HEK293 (cell line): ENCODE measurements around the gene CALHM1.

Source experiments
- CTCF ChIA-PET: fragments of 350-600 bp; formaldehyde crosslinking; extraction: SDS; loops from one replicate; lab custom pipeline; 2021; ENCODE audit warnings: antibody characterized with exemption; lab: Yijun Ruan, JAX
- POLR2A ChIA-PET: fragments of 300-600 bp; formaldehyde crosslinking; extraction: SDS; loops from one replicate; lab custom pipeline; 2020; ENCODE audit warnings: antibody characterized with exemption, inconsistent platforms; lab: Yijun Ruan, JAX
- H3K27ac ChIP-seq: fragments of 200-500 bp; sonication (Bioruptor generic); 2 replicates; pipeline ENCODE4 v1.5.1; 2014; ENCODE audit warnings: low read depth, low read length, control low read depth, inconsistent platforms; ENCODE audit errors: extremely low read depth
- H3K36me3 ChIP-seq, 2 experiments: fragments of 200-500 bp in 1 of 2; sonication (Bioruptor generic) in 1 of 2; 1 replicate in 1 of 2; 2 replicates in 1 of 2; pipeline ENCODE4 v1.5.1; 2014 to 2017; ENCODE audit warnings: inconsistent platforms in 2 of 2, low read length in 2 of 2; ENCODE audit not compliant: control insufficient read depth in 2 of 2, insufficient read depth in 1 of 2
- H3K4me1 ChIP-seq: fragments of 200-500 bp; sonication (Bioruptor generic); 2 replicates; pipeline ENCODE4 v1.5.1; 2014; ENCODE audit warnings: mild to moderate bottlenecking, low read length, inconsistent platforms; ENCODE audit not compliant: control insufficient read depth, insufficient read depth
- H3K4me3 ChIP-seq: 2 replicates; pipeline ENCODE4 v1.5.1; 2011; ENCODE audit warnings: low read depth, mild to moderate bottlenecking, control low read depth, low read length, moderate library complexity
- H3K9me3 ChIP-seq: fragments of 200-500 bp; sonication (Bioruptor generic); 2 replicates; pipeline ENCODE4 v1.5.1; 2014; ENCODE audit warnings: low read depth, low read length, inconsistent platforms; ENCODE audit not compliant: control insufficient read depth, insufficient read depth
- EGR2 ChIP-seq: fragments of 450-650 bp; formaldehyde crosslinking; IDR thresholded peaks from 2 replicates; pipeline ENCODE4 v1.5.1; 2016; ENCODE audit warnings: low read depth, missing biosample characterization, missing genetic modification characterization
- GLIS1 ChIP-seq: fragments of 450-650 bp; formaldehyde crosslinking; IDR thresholded peaks from 2 replicates; pipeline ENCODE4 v1.5.1; 2016; ENCODE audit warnings: missing biosample characterization, missing genetic modification characterization
- HOXD13 ChIP-seq: sonication (generic); formaldehyde crosslinking; IDR thresholded peaks from 2 replicates; pipeline ENCODE4 v1.8.0; 2022; ENCODE audit warnings: missing genetic modification reagents, borderline replicate concordance
- KLF10 ChIP-seq: fragments of 450-650 bp; IDR thresholded peaks from 2 replicates; pipeline ENCODE4 v1.5.1; 2018; ENCODE audit warnings: missing biosample characterization, mild to moderate bottlenecking, missing genetic modification characterization
- ZFHX2 ChIP-seq: fragments of 450-650 bp; formaldehyde crosslinking; conservative IDR thresholded peaks from 2 replicates; pipeline ENCODE4 v1.5.1; 2016; ENCODE audit warnings: missing biosample characterization, missing genetic modification characterization
- ZNF121 ChIP-seq: fragments of 450-650 bp; formaldehyde crosslinking; IDR thresholded peaks from 2 replicates; pipeline ENCODE4 v1.5.1; 2016; ENCODE audit warnings: missing biosample characterization, missing genetic modification characterization
- ZNF169 ChIP-seq: fragments of 450-650 bp; formaldehyde crosslinking; IDR thresholded peaks from 2 replicates; pipeline ENCODE4 v1.5.1; 2016; ENCODE audit warnings: missing biosample characterization, missing genetic modification characterization
- ZNF335 ChIP-seq: fragments of 450-650 bp; formaldehyde crosslinking; conservative IDR thresholded peaks from 2 replicates; pipeline ENCODE4 v1.5.1; 2016; ENCODE audit warnings: missing biosample characterization, missing genetic modification characterization
- ZNF521 ChIP-seq: fragments of 450-650 bp; formaldehyde crosslinking; IDR thresholded peaks from 2 replicates; pipeline ENCODE4 v1.5.1; 2017; ENCODE audit warnings: missing biosample characterization, mild to moderate bottlenecking, missing genetic modification characterization
- ZNF768 ChIP-seq: fragments of 450-650 bp; formaldehyde crosslinking; IDR thresholded peaks from 2 replicates; pipeline ENCODE4 v1.5.1; 2018; ENCODE audit warnings: missing biosample characterization, mild to moderate bottlenecking, missing genetic modification characterization
- ZSCAN30 ChIP-seq: fragments of 450-650 bp; IDR thresholded peaks from 2 replicates; pipeline ENCODE4 v1.5.1; 2018; ENCODE audit warnings: missing biosample characterization, mild to moderate bottlenecking, missing genetic modification characterization, moderate library complexity
- TF ChIP-seq, protein P1 (sequence below): fragments of 450-650 bp; formaldehyde crosslinking; IDR thresholded peaks from 2 replicates; pipeline ENCODE4 v1.5.1; 2017; ENCODE audit warnings: missing biosample characterization, mild to moderate bottlenecking, missing genetic modification characterization, moderate library complexity
- TF ChIP-seq, protein P2 (sequence below): fragments of 450-650 bp; formaldehyde crosslinking; IDR thresholded peaks from 2 replicates; pipeline ENCODE4 v1.5.1; 2016; ENCODE audit warnings: missing biosample characterization, missing genetic modification characterization

Gene CALHM1

GRCh38 chr10:103466734-103467133 lies 8.0 kb upstream of the CALHM1 start:
- ChIA-PET POLR2A (no interaction called here), CTCF (no interaction called here)
- Histone ChIP-seq H3K4me3 (no peak overlapping the region), H3K4me1 (no peaks in the 10 kb centered on the region), H3K27ac (no peak overlapping the region), H3K9me3 (no peaks in the 10 kb centered on the region), H3K36me3 (no peaks in the 10 kb centered on the region)
- TF ChIP-seq ZNF521 (no peak), ZNF768 (tag by site-specific recombination) (no peak), KLF10 (tag by site-specific recombination) (no peak), HOXD13 (CRISPR knock-in tag) (no peak)

- TF ChIP-seq ZNF121 (tag by site-specific recombination) (peak; percentile 83), GLIS1 (tag by site-specific recombination) (no peak)
- TF ChIP-seq, protein P1, sequence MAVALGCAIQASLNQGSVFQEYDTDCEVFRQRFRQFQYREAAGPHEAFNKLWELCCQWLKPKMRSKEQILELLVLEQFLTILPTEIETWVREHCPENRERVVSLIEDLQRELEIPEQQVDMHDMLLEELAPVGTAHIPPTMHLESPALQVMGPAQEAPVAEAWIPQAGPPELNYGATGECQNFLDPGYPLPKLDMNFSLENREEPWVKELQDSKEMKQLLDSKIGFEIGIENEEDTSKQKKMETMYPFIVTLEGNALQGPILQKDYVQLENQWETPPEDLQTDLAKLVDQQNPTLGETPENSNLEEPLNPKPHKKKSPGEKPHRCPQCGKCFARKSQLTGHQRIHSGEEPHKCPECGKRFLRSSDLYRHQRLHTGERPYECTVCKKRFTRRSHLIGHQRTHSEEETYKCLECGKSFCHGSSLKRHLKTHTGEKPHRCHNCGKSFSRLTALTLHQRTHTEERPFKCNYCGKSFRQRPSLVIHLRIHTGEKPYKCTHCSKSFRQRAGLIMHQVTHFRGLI = no peak
- ChIA-PET POLR2A (interaction anchor here (0.9 to 1.0 kb wide), 2 partner anchors 11 to 13 kb away, joined by 3 to 4 read pairs; partner anchors contain the start of gene CALHM2), CTCF (interaction anchor here (0.6 to 1.1 kb wide), 3 partner anchors 18 to 1173 kb away, joined by 3 read pairs; no protein-coding TSS in a partner anchor)
- Histone ChIP-seq H3K27ac (no peak overlapping the region), H3K36me3 (no peaks in the 10 kb centered on the region), H3K9me3 (no peaks in the 10 kb centered on the region), H3K4me3 (no peak overlapping the region), H3K4me1 (no peaks in the 10 kb centered on the region)
These were observed 6.9 kb upstream of the CALHM1 start for GRCh38 chr10:103465411-103466179.

- H3K27ac ChIP-seq = no peak overlapping the region
- no peak overlapping the region for H3K4me3 ChIP-seq
- no peaks in the 10 kb centered on the region for H3K9me3 ChIP-seq
- TF ChIP-seq ZFHX2 (tag by site-specific recombination) = peak; percentile 32
- TF ChIP-seq ZNF169 (tag by site-specific recombination) = no peak
- TF ChIP-seq EGR2 (tag by site-specific recombination) = peak; percentile 68
- POLR2A ChIA-PET = interaction anchor here (0.7 kb wide), 1 partner anchor 19 kb away, joined by 4 read pairs; no protein-coding TSS in a partner anchor
- CTCF ChIA-PET = interaction anchor here (0.7 to 1.3 kb wide), 3 partner anchors 14 to 101 kb away, joined by 3 to 4 read pairs (median 3); no protein-coding TSS in a partner anchor
- no peaks in the 10 kb centered on the region for H3K36me3 ChIP-seq
- H3K4me1 ChIP-seq = no peaks in the 10 kb centered on the region
These were observed 4.8 kb upstream of the CALHM1 start for GRCh38 chr10:103463499-103463898.

DNA sequence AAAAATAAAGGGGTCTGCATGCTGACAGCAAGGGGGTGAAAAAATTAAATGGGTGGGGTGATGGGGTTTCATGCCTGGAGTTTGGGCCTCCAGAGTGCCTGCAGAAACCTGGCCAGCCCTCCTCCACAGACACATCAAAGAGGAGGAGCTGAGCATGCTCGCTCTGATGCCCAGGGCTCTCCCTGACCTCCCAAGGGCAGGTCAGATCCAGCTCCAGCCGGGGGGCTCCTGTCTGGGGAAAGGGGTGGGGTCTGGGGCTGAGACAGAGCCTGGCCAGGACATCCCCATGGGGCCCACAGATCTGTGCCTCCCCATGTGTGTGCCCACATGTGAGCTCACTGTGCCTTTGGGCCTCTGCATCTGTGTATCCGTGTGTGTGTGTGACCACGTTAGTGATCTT lies 915 bp upstream of the CALHM1 start:
- no peaks in the 10 kb centered on the region for H3K9me3 ChIP-seq
- TF ChIP-seq ZSCAN30 (tag by site-specific recombination) (no peak), ZNF335 (tag by site-specific recombination) (peak; percentile 63)
- TF ChIP-seq, protein P2, sequence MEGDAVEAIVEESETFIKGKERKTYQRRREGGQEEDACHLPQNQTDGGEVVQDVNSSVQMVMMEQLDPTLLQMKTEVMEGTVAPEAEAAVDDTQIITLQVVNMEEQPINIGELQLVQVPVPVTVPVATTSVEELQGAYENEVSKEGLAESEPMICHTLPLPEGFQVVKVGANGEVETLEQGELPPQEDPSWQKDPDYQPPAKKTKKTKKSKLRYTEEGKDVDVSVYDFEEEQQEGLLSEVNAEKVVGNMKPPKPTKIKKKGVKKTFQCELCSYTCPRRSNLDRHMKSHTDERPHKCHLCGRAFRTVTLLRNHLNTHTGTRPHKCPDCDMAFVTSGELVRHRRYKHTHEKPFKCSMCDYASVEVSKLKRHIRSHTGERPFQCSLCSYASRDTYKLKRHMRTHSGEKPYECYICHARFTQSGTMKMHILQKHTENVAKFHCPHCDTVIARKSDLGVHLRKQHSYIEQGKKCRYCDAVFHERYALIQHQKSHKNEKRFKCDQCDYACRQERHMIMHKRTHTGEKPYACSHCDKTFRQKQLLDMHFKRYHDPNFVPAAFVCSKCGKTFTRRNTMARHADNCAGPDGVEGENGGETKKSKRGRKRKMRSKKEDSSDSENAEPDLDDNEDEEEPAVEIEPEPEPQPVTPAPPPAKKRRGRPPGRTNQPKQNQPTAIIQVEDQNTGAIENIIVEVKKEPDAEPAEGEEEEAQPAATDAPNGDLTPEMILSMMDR (tag by site-specific recombination) = no peak
- ChIA-PET CTCF (interaction anchor here (0.5 kb wide), 1 partner anchor 88 kb away, joined by 3 read pairs; no protein-coding TSS in a partner anchor), POLR2A (no interaction called here)
- H3K36me3 ChIP-seq = no peaks in the 10 kb centered on the region
- no peak overlapping the region for H3K4me3 ChIP-seq
- no peak overlapping the region for H3K27ac ChIP-seq
- no peaks in the 10 kb centered on the region for H3K4me1 ChIP-seq
